Loucy (cell line): ENCODE results near the gene ZNF132.

Experiments used
- H2AFZ ChIP-seq: fragments of 200-600 bp; sonication (generic); 2 replicates; pipeline ENCODE4 v1.6.0; 2016; ENCODE audit warnings: antibody characterized with exemption, mild to moderate bottlenecking, low read length, moderate library complexity
- H3F3A ChIP-seq: fragments of 200-600 bp; 2 replicates; pipeline ENCODE4 v1.6.0; 2016; ENCODE audit warnings: antibody characterized with exemption, low read depth, mild to moderate bottlenecking
- H3K27me3 ChIP-seq: fragments of 200-600 bp; sonication (generic); 2 replicates; pipeline ENCODE4 v1.6.1; 2014; ENCODE audit warnings: low read length, mild to moderate bottlenecking; ENCODE audit not compliant: insufficient read depth, poor library complexity, severe bottlenecking
- H3K36me3 ChIP-seq: fragments of 200-600 bp; sonication (generic); 2 replicates; pipeline ENCODE4 v1.6.1; 2016; ENCODE audit warnings: low read length; ENCODE audit not compliant: insufficient read depth
- H3K4me1 ChIP-seq: fragments of 200-600 bp; sonication (generic); 2 replicates; pipeline ENCODE4 v1.5.1; 2014; ENCODE audit warnings: low read length, mild to moderate bottlenecking; ENCODE audit not compliant: insufficient read depth, poor library complexity, severe bottlenecking
- H3K4me2 ChIP-seq: fragments of 200-600 bp; sonication (generic); 2 replicates; pipeline ENCODE4 v1.6.0; 2014; ENCODE audit warnings: antibody characterized with exemption, low read length, low read depth, mild to moderate bottlenecking; ENCODE audit not compliant: poor library complexity, severe bottlenecking
- H3K4me3 ChIP-seq: fragments of 200-600 bp; sonication (generic); 2 replicates; pipeline ENCODE4 v1.5.1; 2014; ENCODE audit warnings: low read length, mild to moderate bottlenecking, mixed read lengths; ENCODE audit not compliant: poor library complexity, severe bottlenecking
- H3K79me2 ChIP-seq: fragments of 200-600 bp; sonication (generic); 2 replicates; pipeline ENCODE4 v1.6.1; 2014; ENCODE audit warnings: low read length; ENCODE audit not compliant: insufficient read depth
- H3K9ac ChIP-seq: fragments of 200-600 bp; sonication (generic); 2 replicates; pipeline ENCODE4 v1.6.0; 2014; ENCODE audit warnings: mild to moderate bottlenecking, low read depth, low read length, moderate library complexity; ENCODE audit not compliant: poor library complexity, severe bottlenecking
- H3K9me2 ChIP-seq: fragments of 200-600 bp; sonication (generic); replicated peaks from 2 replicates; pipeline ENCODE4 v1.6.1; 2016; ENCODE audit warnings: low read depth, low read length, mixed read lengths
- H3K9me3 ChIP-seq: fragments of 200-600 bp; sonication (generic); 2 replicates; pipeline ENCODE4 v1.6.1; 2014; ENCODE audit warnings: mild to moderate bottlenecking, antibody characterized with exemption, low read length, low read depth; ENCODE audit not compliant: insufficient read depth
- H4K20me1 ChIP-seq: fragments of 200-600 bp; sonication (generic); 2 replicates; pipeline ENCODE4 v1.6.0; 2014; ENCODE audit warnings: antibody characterized with exemption, low read length, mild to moderate bottlenecking; ENCODE audit not compliant: insufficient read depth, poor library complexity, severe bottlenecking
- EZH2phosphoT487 ChIP-seq: fragments of 200-600 bp; IDR thresholded peaks from 2 replicates; pipeline ENCODE4 v1.6.1; 2018; ENCODE audit warnings: antibody characterized with exemption, mild to moderate bottlenecking, moderate library complexity, borderline replicate concordance
- TF ChIP-seq, protein P1 (sequence below): fragments of 200-600 bp; sonication (generic); conservative IDR thresholded peaks from 2 replicates; pipeline ENCODE4 v1.5.1; 2014; ENCODE audit warnings: mild to moderate bottlenecking, antibody characterized with exemption, low read length

The ZNF132 gene

GRCh38 chr19:58409010-58409790 is 30.8 kb downstream of the ZNF132 start:
- Histone ChIP-seq H3K27me3 (no peaks in the 10 kb centered on the region), H3K4me1 (peaks cover 22% of the 10 kb centered on the region), H3K9me3 (no peaks in the 10 kb centered on the region), H3F3A (no peaks in the 10 kb centered on the region), H3K4me2 (peak overlapping the region; percentile 91), H3K36me3 (no peaks in the 10 kb centered on the region), H3K9me2 (no peaks in the 10 kb centered on the region), H3K9ac (peak overlapping the region; percentile 89), H3K4me3 (peak overlapping the region; percentile 86), H3K79me2 (peaks cover 18% of the 10 kb centered on the region; the same call in 1 of the 2 replicates), H2AFZ (peak overlapping the region; percentile 92), H4K20me1 (no peaks in the 10 kb centered on the region)
- TF ChIP-seq EZH2phosphoT487: no peak
- TF ChIP-seq, protein P1, sequence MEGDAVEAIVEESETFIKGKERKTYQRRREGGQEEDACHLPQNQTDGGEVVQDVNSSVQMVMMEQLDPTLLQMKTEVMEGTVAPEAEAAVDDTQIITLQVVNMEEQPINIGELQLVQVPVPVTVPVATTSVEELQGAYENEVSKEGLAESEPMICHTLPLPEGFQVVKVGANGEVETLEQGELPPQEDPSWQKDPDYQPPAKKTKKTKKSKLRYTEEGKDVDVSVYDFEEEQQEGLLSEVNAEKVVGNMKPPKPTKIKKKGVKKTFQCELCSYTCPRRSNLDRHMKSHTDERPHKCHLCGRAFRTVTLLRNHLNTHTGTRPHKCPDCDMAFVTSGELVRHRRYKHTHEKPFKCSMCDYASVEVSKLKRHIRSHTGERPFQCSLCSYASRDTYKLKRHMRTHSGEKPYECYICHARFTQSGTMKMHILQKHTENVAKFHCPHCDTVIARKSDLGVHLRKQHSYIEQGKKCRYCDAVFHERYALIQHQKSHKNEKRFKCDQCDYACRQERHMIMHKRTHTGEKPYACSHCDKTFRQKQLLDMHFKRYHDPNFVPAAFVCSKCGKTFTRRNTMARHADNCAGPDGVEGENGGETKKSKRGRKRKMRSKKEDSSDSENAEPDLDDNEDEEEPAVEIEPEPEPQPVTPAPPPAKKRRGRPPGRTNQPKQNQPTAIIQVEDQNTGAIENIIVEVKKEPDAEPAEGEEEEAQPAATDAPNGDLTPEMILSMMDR: no peak

DNA sequence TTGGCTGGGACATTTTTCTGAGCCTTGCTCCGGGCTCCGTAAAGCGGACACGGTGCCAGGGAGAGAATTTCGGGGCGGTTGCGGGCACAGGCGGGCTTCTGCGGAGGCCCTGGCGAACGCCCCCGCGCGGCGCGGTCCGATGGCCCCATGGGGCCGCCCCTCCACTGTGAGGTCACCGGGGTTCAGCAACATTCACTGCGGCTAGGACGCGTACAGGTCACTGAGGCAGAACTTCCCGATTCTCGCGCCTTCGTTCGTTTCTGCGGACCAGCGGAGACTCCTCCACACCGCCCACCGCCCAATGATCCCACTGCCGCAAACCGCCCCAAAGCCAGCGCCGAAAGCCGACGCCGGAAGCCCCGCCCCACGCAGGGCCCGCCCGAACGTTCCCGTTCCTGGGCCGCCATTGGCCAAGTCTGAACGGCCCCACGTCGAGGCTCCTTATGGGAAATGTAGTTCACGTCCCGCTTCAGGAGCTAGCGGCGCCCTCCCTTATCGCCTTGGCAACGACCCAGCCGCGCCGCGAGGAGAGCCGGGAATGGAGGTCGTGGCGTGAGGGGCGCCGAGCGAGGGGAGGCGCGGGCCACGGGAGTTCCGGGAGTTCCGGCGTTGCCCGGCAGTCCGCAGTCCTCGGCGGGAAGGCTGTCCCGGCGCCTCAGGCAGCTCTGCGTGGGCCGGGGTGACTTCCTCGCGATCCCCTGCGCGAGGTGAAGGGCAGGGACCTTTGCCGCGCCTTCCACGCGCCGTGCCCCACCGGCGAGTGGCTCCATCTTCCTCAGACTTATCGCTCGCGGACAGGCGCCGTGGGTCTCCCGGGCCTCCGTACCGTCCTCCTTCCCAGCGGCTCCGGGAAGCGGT is 31.6 kb downstream of the ZNF132 start, which contains the start of gene ZNF584:
TSS of gene ZNF584 (plus strand) at position 498 of the 858 bp plus-strand sequence. CDS start 499 bp downstream, outside the sequence.
- Histone ChIP-seq H3K4me2 (peak within 1 kb of the TSS; percentile 91), H3K4me1 (peaks cover 22% of the 10 kb centered on the region), H3K9me3 (no peaks in the 10 kb centered on the region), H4K20me1 (no peaks in the 10 kb centered on the region), H3K79me2 (peaks cover 18% of the 10 kb centered on the region; the same call in 1 of the 2 replicates), H3F3A (no peaks in the 10 kb centered on the region), H2AFZ (peak within 1 kb of the TSS; percentile 92), H3K4me3 (peak within 1 kb of the TSS; percentile 86), H3K36me3 (no peaks in the 10 kb centered on the region), H3K9ac (peak within 1 kb of the TSS; percentile 89), H3K27me3 (no peaks in the 10 kb centered on the region), H3K9me2 (no peaks in the 10 kb centered on the region)
- TF ChIP-seq EZH2phosphoT487: no peak
- TF ChIP-seq, protein P1: peak; percentile 36

- Histone ChIP-seq H3K36me3 (no peaks in the 10 kb centered on the region), H3K9me3 (no peaks in the 10 kb centered on the region), H3F3A (peaks cover 6% of the 10 kb centered on the region; the same call in 1 of the 2 replicates), H3K9ac (peak overlapping the region; percentile 89), H3K9me2 (no peaks in the 10 kb centered on the region), H3K27me3 (no peaks in the 10 kb centered on the region), H3K4me3 (peak overlapping the region; percentile 86), H3K79me2 (peaks cover 18% of the 10 kb centered on the region; the same call in 1 of the 2 replicates), H4K20me1 (no peaks in the 10 kb centered on the region), H3K4me1 (peaks cover 22% of the 10 kb centered on the region), H2AFZ (peak overlapping the region; percentile 92), H3K4me2 (peak overlapping the region; percentile 83)
- TF ChIP-seq, protein P1: no peak
- TF ChIP-seq EZH2phosphoT487: no peak
These were observed 32.2 kb downstream of the ZNF132 start for GRCh38 chr19:58407658-58408151.
